ENCODE results near the gene CTTNBP2. TPM values are rescaled to one million over a fixed set of nuclear protein-coding genes. Genes with fewer than 3 reads are reported as not detected.

Gene CTTNBP2
- total RNA-seq, 1 donor from 2014 or later = 2.2 TPM

DNA sequence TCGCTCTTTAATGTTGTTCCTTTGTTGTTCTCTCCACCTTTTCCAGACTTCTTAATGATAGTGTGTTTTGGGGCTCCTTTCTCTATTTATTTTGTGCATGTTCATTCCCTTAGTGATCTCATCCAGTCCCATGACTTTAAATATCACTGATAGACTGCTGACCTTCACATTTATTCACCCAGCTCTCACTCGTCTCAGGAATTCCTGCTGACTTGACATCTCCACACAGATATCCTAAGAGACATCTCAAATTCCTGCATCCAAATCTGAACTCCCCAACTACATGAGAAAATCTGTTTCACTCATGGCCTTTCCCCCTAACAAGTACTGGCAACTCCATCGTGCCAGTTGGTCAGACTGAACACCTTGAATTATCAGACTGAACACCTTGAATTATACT is 111.2 kb downstream of the CTTNBP2 start:
- DNase-seq (ENCODE audit: low spot score) = no peak
- intact Hi-C loops (cut with DNase I) = no loop called here

DNA sequence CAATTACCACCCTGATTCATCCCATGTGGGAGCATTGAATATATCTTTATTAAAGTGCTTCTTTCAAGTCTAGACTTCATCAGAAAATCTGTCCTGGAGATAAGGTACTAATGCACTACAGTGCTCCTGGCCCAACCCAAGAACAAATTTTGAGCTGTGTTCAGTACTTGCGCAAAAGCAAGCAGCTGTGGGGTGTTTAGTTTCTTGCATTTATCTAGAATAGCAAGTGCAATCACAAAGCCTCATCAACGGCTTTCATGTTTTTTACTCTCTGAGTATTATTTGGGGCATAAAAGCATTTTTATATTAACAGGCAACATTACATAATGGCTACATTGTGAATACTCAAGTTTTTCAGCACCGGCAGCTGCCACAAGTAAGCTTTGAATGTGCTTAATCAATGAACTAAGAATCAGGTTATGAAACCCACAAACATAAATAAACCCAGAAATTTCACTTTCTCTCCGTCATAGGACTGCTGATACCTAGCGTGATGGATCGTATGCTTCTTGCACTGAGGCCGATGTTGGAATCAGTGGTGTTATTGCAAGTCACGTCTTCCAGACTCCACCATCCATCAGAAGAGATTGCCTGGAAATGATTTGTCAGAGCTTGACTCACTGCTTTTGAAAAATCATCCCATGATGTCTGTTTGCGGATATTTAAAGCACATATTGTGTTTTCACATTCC is 113.1 kb downstream of the CTTNBP2 start:
- no peak for DNase-seq (ENCODE audit: low spot score)
- intact Hi-C loops (cut with DNase I) = loop anchor here (10.0 kb wide), 1 partner anchor 115 kb away; the partner anchor contains the start of gene CTTNBP2

DNA sequence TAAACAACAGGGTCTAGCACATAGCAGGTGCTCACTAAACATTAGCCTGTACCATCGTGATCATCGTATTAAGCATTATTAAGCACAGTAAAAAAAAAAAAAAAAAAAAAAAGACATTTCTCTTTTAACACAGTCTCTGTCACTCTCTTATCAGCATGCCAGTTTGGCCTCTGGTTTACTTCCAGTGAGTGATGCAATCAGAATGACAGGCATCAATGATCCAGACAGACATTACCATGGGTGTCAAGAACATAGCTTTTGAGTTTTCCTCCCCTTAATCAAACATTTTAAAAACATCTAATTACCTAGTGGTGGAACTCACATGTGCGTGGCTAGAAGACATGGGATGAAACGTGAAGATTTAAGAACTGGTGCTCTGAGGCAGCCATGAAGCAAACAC is 115.8 kb downstream of the CTTNBP2 start:
- no peak for DNase-seq (ENCODE audit: low spot score)
- intact Hi-C loops (cut with DNase I) = loop anchor here (10.0 kb wide), 1 partner anchor 117 kb away; the partner anchor contains the start of gene CTTNBP2

DNA sequence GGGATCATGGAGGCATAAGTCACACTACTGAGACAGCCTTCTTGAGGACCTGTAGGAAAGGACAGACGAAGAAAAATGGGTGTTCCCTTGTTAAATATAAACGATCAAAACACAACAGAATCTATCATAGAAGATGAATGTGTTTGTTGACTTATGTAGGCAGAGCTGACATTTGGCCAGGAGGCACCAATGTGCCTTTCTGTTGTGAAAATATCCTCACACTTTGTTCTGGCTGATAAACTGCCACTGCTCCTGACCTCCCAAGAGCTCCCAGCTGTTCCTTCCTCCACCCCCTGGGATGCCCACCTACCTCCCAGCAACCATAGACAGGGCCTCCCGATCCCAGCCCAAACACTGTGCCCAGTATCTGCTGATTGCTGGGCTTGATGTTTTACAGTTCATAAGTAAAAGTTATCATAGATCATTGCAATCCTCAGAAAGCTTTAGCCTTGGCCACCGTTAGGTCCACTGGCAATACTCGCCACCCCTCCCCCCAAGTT is 116.6 kb downstream of the CTTNBP2 start:
- intact Hi-C loops (cut with DNase I) = loop anchor here (10.0 kb wide), 1 partner anchor 118 kb away; the partner anchor contains the start of gene CTTNBP2
- DNase-seq (ENCODE audit: low spot score) = no peak

DNA sequence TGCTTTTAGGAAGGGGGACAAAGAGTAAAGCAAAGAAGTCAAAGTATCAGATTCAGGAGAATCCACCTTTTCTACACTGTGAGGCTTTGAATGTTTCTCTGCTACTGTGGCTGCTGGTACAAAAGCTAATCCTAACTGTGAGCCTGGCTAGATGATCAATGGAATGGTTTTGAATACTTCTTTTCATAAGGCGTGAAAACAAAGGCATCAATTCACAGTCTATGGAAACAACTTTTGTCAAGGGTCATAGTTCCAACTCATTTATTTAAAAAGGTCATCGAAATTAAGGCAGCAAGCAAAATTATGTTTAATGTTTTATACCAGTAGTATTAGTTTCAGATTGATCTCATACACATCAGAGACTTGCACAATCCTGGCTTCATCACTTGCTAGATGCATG is 118.1 kb downstream of the CTTNBP2 start:
- DNase-seq (ENCODE audit: low spot score) = no peak
- intact Hi-C loops (cut with DNase I) = loop anchor here (10.0 kb wide), 1 partner anchor 120 kb away; the partner anchor contains the start of gene CTTNBP2

DNA sequence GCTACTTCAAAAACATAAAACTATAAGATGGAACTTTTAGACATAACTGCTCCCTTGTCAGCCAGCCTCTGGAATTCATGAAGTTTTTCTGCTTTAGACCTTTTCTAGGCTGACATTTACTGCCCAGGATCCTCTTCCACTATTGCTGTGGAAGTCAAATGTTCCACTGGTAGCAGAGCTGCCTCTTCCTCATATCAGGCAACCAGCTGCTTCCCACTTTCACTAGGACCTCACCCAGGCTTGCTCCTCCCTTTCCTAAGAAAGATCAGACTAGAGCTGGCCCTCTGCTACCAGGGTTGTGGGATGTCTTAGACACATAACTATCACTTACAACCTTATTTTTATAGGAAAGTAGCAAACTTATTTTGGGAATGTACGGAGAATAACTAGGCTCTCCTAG is 121.5 kb downstream of the CTTNBP2 start:
- intact Hi-C loops (cut with DNase I) = loop anchor here (10.0 kb wide), 1 partner anchor 123 kb away; the partner anchor contains the start of gene CTTNBP2
- no peak for DNase-seq (ENCODE audit: low spot score)

DNA sequence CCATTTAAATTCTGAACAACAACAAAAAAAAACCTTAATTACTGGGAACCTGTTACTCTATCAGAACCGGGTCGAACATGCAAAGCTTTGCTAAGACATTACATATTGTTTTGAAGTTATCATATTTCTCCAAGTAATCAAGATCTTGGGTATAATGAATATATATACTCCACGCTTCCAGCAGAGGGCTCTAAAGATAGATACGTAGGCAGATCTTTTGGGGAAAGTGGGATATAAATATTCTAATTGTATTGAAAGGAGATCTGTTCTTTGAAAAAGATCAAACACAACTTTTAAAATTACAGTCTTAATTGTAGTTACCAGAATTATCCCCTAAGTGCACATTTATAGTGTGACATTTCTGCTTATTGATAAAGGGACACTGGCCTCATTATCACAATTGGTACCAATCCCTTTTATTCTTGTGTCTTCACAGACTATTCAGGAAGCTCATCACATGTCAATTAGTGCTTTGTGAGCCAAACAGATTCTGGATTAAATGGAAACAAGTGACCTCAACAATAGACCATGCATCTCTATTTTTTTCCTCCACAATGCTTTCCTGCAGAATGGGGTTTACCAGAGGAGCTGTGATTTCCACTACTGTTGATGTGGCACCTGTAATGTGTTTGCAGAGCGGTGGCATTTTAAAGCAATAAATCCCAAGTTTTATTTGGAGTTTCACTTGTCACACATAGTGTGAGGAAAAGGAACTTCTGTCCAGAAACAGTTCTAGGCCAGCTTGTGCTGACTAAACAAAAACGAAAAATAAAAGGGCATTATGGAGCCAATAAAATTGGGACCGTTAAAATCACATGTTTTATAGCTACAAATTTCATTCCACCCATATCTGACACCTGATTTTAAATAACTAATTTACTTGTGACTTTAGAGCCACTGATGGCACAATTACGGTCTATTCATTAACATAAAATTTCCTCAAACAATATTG is 122.4 kb downstream of the CTTNBP2 start:
- intact Hi-C loops (cut with DNase I) = loop anchor here (10.0 kb wide), 1 partner anchor 124 kb away; the partner anchor contains the start of gene CTTNBP2
- no peak for DNase-seq (ENCODE audit: low spot score)

DNA sequence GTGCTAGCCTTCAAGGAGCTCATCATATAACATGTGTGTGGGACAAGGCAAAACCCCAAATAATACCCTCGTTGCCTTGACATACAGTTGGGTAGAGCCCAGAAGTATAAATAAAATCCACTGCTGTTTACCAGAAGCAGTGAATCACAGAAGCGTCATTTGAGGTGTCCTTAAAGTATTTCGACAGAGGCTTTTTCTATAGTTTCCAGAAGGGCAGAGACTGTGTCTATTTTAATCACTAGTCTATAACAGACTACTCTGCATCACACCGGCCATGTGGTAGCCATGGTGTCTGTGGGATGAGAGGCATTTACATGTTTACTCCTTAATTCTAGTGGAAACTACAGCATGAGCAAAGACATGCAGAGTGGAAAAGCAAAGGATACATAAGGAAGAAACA is 131.3 kb downstream of the CTTNBP2 start:
- intact Hi-C loops (cut with DNase I) = no loop called here
- DNase-seq (ENCODE audit: low spot score) = no peak

DNA sequence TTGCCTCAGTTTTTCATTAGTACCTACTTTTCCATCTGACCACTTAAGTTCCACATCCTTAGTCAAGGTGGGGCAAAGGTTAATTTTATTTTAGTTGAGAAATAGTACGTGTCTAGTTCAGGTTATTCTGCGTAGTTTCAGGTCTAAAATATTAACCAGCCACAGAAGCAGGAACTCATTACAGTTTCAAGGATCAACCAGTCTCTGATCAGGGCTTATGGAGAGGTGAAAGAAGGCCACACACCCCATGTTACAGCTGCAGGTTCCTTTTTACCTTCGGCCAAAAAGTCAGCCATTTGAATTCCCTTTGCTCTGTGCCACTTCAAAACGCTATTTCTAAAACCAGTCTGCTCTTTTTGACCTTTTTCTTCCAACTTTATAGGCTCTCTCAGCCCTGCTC is 134.2 kb downstream of the CTTNBP2 start:
- intact Hi-C loops (cut with DNase I) = no loop called here
- no peak for DNase-seq (ENCODE audit: low spot score)

DNA sequence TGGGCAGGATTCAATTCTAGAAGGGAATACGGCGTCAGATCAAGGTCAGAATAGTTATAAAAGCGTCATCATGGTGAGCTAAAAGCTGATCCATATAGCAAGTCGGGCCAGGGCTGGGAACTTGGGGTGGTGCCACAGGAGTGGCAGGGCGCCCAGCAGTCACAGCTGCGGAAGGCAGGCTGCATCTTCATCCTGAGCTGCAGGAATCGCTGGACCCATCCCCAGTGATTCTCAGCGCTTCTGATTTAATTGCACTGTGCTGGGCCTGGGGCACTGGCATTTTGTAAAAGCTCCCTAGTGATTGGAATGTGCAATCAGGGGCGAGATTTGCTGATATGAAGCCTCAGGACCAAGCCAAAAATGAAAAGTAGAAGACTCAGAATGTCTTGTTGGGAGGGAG is 135.3 kb downstream of the CTTNBP2 start:
- intact Hi-C loops (cut with DNase I) = no loop called here
- no peak for DNase-seq (ENCODE audit: low spot score)

DNA sequence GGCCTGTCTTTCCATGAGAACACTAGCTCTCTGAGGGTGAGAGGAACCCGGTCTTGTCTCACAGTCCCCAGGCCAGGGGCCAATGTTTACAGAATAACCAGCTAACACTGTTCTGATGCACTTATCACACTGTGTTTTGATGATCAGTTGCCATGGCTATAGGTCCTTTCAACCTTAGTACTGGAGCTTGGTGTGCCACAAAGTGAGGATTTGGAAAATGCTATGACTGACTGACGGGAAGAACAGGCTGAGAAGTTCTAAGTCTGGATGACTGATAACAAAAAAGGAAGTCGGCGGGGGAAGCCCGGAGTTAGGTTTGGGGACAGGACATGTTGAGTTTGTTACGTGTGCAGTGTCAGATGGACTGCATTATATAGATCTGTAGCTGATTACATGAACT is 141.8 kb downstream of the CTTNBP2 start:
- DNase-seq (ENCODE audit: low spot score) = no peak
- intact Hi-C loops (cut with DNase I) = no loop called here

DNA sequence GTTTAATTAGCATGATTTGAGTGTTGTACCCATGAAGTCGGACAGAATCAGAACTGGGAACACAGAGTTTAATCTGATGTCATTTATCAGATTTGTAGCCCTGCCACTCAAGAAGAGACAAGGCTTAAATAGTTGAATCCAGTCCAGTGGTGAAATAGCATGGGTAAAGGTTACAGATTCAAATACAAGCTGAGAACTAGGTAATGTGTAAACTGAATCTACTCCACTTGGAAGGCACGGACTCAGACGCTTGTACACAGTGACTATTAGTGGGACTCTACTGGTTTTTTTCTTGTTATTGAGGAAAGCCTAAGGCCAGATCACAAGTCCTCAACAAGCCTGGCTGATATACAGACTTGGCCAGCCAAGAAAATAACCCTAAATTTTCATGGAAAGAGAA is 142.9 kb downstream of the CTTNBP2 start:
- no peak for DNase-seq (ENCODE audit: low spot score)
- intact Hi-C loops (cut with DNase I) = no loop called here

DNA sequence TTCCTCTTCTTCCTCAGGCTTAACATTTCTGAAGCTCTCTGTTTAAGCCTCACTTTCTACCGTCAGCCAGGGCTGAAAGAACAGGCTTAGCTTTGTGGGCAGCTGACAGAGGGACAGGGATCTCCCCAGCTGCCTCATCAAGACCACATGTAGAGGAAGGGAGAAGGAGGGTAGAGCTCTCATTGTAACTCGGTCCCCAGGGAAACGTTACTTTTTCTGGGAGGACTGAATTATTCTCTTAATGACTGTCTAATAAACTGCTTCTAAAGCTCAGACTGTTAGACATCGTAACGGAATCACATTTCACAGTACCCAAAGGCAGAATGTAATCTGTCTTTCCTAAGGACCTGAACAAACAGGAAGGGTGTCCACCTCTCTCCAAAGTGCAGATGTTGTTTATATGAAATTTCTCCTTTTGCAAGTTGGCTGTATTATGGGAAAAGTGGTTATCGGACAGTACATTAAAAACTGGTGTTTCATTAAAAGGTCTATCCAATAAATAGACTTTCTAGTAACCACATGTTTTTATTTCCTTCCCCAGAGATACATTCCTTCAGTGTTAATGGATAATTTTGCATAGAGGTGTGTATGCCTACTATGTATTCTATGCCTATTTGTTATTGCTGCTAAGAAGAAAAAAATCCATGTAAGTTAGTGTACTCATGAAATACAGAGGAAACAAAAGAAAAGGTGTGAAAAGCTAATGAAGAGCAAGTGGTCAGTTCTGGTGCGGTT is 144.2 kb downstream of the CTTNBP2 start:
- intact Hi-C loops (cut with DNase I) = no loop called here

DNA sequence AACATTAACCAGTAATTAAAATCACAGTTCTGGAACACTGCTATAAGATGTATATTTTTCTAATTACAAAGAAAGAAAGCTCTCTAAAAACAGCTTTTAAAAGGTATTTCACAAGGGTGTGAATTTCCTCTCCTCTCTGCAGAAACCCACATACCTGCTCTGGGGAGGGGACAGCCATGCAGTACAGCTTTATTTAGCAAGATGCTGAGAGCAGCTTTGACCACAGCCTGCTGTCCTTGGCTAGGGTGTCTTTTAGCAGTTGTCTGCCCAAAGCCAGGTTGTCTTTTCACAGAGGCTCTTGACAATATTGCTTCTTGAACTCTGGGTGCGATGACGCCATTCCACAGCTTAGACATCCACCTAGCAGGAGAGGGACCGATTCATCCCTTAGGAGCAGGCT is 148.3 kb downstream of the CTTNBP2 start:
- DNase-seq (ENCODE audit: low spot score) = no peak
- intact Hi-C loops (cut with DNase I) = no loop called here

More for the DNA sequence above, 144.2 kb downstream of the CTTNBP2 start:
- DNase-seq (ENCODE audit: low spot score) = no peak

DNA sequence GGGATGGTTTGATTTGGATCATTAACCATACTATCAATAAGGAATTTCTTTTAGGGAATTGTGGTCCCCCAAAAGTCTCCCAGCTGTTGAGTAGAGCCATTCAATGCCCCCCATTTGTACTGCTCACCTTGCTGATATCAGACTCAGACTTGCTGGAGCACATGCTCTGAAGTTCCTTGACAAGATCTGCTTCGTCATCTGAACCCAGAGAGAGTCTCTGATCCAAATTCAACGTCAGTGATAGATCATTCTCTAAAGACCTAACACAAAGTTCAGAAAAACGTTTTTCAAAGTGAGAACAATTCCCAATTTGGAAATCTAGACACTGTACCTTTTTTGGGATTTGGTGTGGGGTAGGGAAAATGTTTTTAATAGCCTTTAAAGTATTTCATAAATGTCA is 153.9 kb downstream of the CTTNBP2 start:
- intact Hi-C loops (cut with DNase I) = loop anchor here (10.0 kb wide), 1 partner anchor 265 kb away; no protein-coding TSS in a partner anchor
- DNase-seq (ENCODE audit: low spot score) = no peak

DNA sequence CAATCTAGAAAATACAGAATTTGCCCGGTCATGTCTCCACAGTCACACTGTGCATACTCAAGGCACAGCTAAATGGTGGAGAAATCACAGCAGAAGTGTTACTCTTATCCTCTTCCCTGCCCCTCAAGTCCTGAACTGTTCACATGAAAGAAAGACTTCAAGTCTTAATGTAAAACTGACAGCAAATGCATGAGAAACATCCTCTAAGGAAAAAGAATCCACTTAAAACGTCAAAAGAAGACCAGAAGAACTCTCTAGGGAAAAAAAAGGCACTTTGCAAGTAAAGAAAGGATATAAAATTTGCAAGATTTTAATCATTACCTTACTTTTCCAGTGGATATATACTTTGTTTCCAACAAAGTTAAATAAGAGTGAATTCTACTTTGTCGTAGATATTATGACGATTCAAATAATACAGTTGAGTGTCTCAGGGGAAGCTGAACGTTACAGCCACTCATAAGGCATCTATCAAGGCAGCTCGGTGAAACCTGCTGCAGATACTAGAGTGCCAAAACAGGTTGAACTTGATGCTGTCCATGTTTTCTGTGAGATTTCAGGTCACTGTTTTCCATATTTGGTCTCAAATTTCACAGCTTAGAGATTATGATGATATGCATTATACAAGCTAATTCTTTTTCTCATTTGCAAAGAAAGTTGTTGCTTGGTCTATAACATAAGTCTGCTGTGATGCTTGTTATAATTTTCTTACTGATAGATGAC is 155.0 kb downstream of the CTTNBP2 start:
- no peak for DNase-seq (ENCODE audit: low spot score)
- intact Hi-C loops (cut with DNase I) = loop anchor here (10.0 kb wide), 1 partner anchor 263 kb away; no protein-coding TSS in a partner anchor

DNA sequence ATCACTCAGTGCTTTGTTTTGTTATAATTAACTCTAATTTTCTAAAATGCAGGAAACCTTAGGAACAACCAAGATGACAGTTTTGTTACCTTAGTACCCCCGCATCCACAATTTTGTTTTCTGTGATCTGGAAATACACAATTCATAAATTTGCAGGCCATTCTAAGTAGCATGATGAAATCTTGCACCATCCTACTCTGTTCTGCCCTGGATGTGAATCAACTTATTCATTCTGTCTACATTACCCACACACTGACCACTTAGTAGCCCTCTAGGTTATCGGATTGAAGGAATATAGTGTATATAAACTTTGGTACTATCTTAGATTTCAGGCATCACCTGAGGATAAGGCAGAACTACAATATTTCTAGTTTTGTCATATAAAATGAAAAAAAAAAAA is 155.9 kb downstream of the CTTNBP2 start:
- intact Hi-C loops (cut with DNase I) = loop anchor here (10.0 kb wide), 1 partner anchor 263 kb away; no protein-coding TSS in a partner anchor
- DNase-seq (ENCODE audit: low spot score) = no peak

DNA sequence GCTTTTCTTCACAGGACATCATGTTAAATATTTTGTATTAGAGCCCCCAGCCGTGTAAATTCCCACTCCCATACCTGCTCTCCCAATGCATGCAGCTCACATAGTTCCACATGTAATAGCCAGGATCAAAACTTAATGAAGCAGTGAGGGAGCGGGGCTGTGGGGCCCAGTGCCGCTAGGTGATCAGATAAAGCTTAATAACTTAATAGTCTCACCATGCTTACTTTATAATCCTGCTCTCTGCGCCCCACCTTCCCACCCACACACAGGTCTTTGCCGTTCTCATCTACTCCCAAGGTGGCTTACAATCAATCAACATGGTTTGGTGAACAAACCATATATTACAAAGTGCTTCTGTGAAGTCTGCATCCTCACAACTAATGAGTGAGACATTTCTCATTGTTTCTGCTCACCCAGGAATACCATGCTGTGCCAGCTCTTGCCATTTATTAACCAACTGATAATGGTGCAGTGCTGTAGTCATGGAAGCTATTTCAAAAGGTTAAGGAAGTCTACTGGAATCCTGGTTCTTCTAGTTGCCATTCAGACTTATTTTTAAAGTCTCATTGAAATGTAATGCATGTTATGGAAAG is 156.4 kb downstream of the CTTNBP2 start:
- intact Hi-C loops (cut with DNase I) = loop anchor here (10.0 kb wide), 1 partner anchor 262 kb away; no protein-coding TSS in a partner anchor

More for the DNA sequence above, 156.4 kb downstream of the CTTNBP2 start:
- no peak for DNase-seq (ENCODE audit: low spot score)
